Inflammatory macrophage treated with lipopolysaccharide for 4 hours (primary cell): Measurements from ENCODE around the gene KIF1A.
"Not testable (repeated sequence)": the region's sequence is repeated elsewhere in the genome, so short reads cannot be mapped to it uniquely, and the experiment has no call there.

Experiments used
- DNase-seq: peaks from one replicate; pipeline ENCODE4 v3.0.0-alpha.2; 2020

The KIF1A gene

GRCh38 chr2:240786355-240786841 is 33.6 kb downstream of the KIF1A start:
- no peak for DNase-seq

GRCh38 chr2:240785424-240786335 is 34.3 kb downstream of the KIF1A start:
- DNase-seq, result no peak

- DNase-seq, result no peak
Measured at GRCh38 chr2:240784629-240785423, 35.2 kb downstream of the KIF1A start.

GRCh38 chr2:240783819-240784621 is 36.0 kb downstream of the KIF1A start:
- no peak for DNase-seq

GRCh38 chr2:240782886-240783818 is 36.9 kb downstream of the KIF1A start:
- DNase-seq, result no peak

- no peak for DNase-seq
Measured at GRCh38 chr2:240782221-240782885, 37.7 kb downstream of the KIF1A start.

- DNase-seq, result no peak
Measured at GRCh38 chr2:240781471-240782220, 38.4 kb downstream of the KIF1A start.

GRCh38 chr2:240780023-240780700 is 39.9 kb downstream of the KIF1A start:
- no peak for DNase-seq

GRCh38 chr2:240779250-240779832 is 40.7 kb downstream of the KIF1A start:
- not testable (repeated sequence) for DNase-seq

- DNase-seq, result no peak
Measured at GRCh38 chr2:240778426-240778825, 41.6 kb downstream of the KIF1A start.

- no peak for DNase-seq
Measured at GRCh38 chr2:240777456-240778212, 42.4 kb downstream of the KIF1A start.

- DNase-seq, result no peak
Measured at GRCh38 chr2:240775905-240776304, 44.1 kb downstream of the KIF1A start.

- no peak for DNase-seq
Measured at GRCh38 chr2:240774856-240775255, 45.2 kb downstream of the KIF1A start.

GRCh38 chr2:240769096-240769495 is 50.9 kb downstream of the KIF1A start:
- no peak for DNase-seq

- no peak for DNase-seq
Measured at GRCh38 chr2:240768216-240768615, 51.8 kb downstream of the KIF1A start.

GRCh38 chr2:240767341-240767740 is 52.7 kb downstream of the KIF1A start:
- no peak for DNase-seq

GRCh38 chr2:240766072-240766471 is 53.9 kb downstream of the KIF1A start:
- no peak for DNase-seq

- DNase-seq, result no peak
Measured at GRCh38 chr2:240765007-240765406, 55.0 kb downstream of the KIF1A start.

GRCh38 chr2:240764605-240765004 is 55.4 kb downstream of the KIF1A start:
- DNase-seq, result no peak
